ENCODE measurements around the gene IL24. TPM values are rescaled to one million over a fixed set of nuclear protein-coding genes. Genes with fewer than 3 reads are reported as not detected.

IL24 gene
- total and polyA plus RNA-seq, 8 donors = 0.11 to 0.43 (median 0.34) TPM; not detected in 1

- no peak for TF ChIP-seq CTCF (IDR thresholded peaks at IDR 0.05)
- H3K36me3 ChIP-seq = no peaks in the 10 kb centered on the region
- H3K27ac ChIP-seq = no peak overlapping the region
- DNase-seq (no peak), ATAC-seq (no peak)
- H3K4me1 ChIP-seq = peaks cover 0 to 1% of the 10 kb centered on the region in 2 donors
- no peak overlapping the region for H3K4me3 ChIP-seq
- H3K9me3 ChIP-seq = no peaks in the 10 kb centered on the region
- intact Hi-C loops (cut with DNase I) = no loop called here
- peaks cover 0 to 15% of the 10 kb centered on the region in 2 donors for H3K27me3 ChIP-seq
Observed at GRCh38 chr1:206903687-206904086, 6.4 kb downstream of the IL24 start.

GRCh38 chr1:206904423-206905142 lies 7.3 kb downstream of the IL24 start:
- Histone ChIP-seq H3K9me3 (no peaks in the 10 kb centered on the region), H3K27me3 (peaks cover 7 to 24% of the 10 kb centered on the region in 2 donors), H3K27ac (no peak overlapping the region), H3K4me3 (no peak overlapping the region), H3K4me1 (peaks cover under 1 to 10% of the 10 kb centered on the region in 2 donors), H3K36me3 (no peaks in the 10 kb centered on the region)
- no peak for ATAC-seq
- intact Hi-C loops (cut with DNase I) = no loop called here
- no peak for TF ChIP-seq CTCF (IDR thresholded peaks at IDR 0.05)
- DNase-seq = no peak

GRCh38 chr1:206905295-206906164 lies 8.3 kb downstream of the IL24 start:
- H3K4me1 ChIP-seq = peaks cover 4 to 20% of the 10 kb centered on the region in 2 donors

GRCh38 chr1:206907304-206907991 lies 10.2 kb downstream of the IL24 start:
- H3K4me3 ChIP-seq = no peak overlapping the region
- H3K4me1 ChIP-seq = peaks cover 4 to 39% of the 10 kb centered on the region in 2 donors
- peak in 1 of 2 donors; percentile 13 for TF ChIP-seq CTCF (IDR thresholded peaks at IDR 0.05)
- no peaks in the 10 kb centered on the region for H3K36me3 ChIP-seq
- peaks cover 7 to 40% of the 10 kb centered on the region in 2 donors for H3K27me3 ChIP-seq
- H3K9me3 ChIP-seq = no peaks in the 10 kb centered on the region
- DNase-seq (no peak), ATAC-seq (no peak)
- no peak overlapping the region for H3K27ac ChIP-seq
- intact Hi-C loops (cut with DNase I) = no loop called here

More at GRCh38 chr1:206905295-206906164, 8.3 kb downstream of the IL24 start:
- no peaks in the 10 kb centered on the region for H3K9me3 ChIP-seq
- H3K36me3 ChIP-seq = no peaks in the 10 kb centered on the region
- peaks cover 7 to 34% of the 10 kb centered on the region in 2 donors for H3K27me3 ChIP-seq
- no peak overlapping the region for H3K4me3 ChIP-seq
- no peak for TF ChIP-seq CTCF (IDR thresholded peaks at IDR 0.05)
- intact Hi-C loops (cut with DNase I) = no loop called here
- H3K27ac ChIP-seq = no peak overlapping the region
- DNase-seq (no peak), ATAC-seq (no peak)

Measured in left lung (tissue), 10 donors.